Parathyroid adenoma (tissue), 2 donors: ENCODE measurements around the gene ACSM6.
A peak's percentile ranks its signal among the peaks of the same experiment; 100 is the strongest.

Source experiments
- H2AFZ ChIP-seq: fragments of 300-600 bp; sonication (generic); one replicate; pipeline ENCODE4 v1.7.0; 2017; ENCODE audit warnings: antibody characterized with exemption, mild to moderate bottlenecking
- H3K27ac ChIP-seq: fragments of 300-600 bp; sonication (generic); one replicate; pipeline ENCODE4 v1.7.0; 2017
- H3K27me3 ChIP-seq: fragments of 300-600 bp; sonication (generic); one replicate; pipeline ENCODE4 v1.7.0; 2017; ENCODE audit warnings: low read length; ENCODE audit not compliant: control insufficient read depth, insufficient read depth
- H3K36me3 ChIP-seq: fragments of 300-600 bp; sonication (generic); one replicate; pipeline ENCODE4 v1.7.0; 2017; ENCODE audit warnings: low read length; ENCODE audit not compliant: control insufficient read depth, insufficient read depth
- H3K4me1 ChIP-seq: fragments of 300-600 bp; sonication (generic); one replicate; pipeline ENCODE4 v1.7.0; 2017; ENCODE audit warnings: control low read depth
- H3K4me2 ChIP-seq: fragments of 300-600 bp; sonication (generic); one replicate; pipeline ENCODE4 v1.7.0; 2017; ENCODE audit warnings: low read length
- H3K4me3 ChIP-seq: fragments of 300-600 bp; sonication (generic); one replicate; pipeline ENCODE4 v1.7.0; 2017; ENCODE audit warnings: low read depth, low read length
- H3K79me2 ChIP-seq: fragments of 300-600 bp; sonication (generic); one replicate; pipeline ENCODE4 v1.7.0; 2017; ENCODE audit warnings: control low read depth
- H3K9ac ChIP-seq: fragments of 300-600 bp; sonication (generic); one replicate; pipeline ENCODE4 v1.7.0; 2017; ENCODE audit warnings: mild to moderate bottlenecking
- H3K9me3 ChIP-seq: fragments of 300-600 bp; sonication (generic); one replicate; pipeline ENCODE4 v1.7.0; 2017; ENCODE audit warnings: low read length; ENCODE audit not compliant: control insufficient read depth
- TF ChIP-seq, protein P1 (sequence below): fragments of 300-600 bp; sonication (generic); IDR thresholded peaks from one replicate; pipeline ENCODE4 v1.7.0; 2017; ENCODE audit warnings: antibody characterized with exemption, mild to moderate bottlenecking
- donor health status: primary hyperparathyroidism.

The ACSM6 gene

DNA sequence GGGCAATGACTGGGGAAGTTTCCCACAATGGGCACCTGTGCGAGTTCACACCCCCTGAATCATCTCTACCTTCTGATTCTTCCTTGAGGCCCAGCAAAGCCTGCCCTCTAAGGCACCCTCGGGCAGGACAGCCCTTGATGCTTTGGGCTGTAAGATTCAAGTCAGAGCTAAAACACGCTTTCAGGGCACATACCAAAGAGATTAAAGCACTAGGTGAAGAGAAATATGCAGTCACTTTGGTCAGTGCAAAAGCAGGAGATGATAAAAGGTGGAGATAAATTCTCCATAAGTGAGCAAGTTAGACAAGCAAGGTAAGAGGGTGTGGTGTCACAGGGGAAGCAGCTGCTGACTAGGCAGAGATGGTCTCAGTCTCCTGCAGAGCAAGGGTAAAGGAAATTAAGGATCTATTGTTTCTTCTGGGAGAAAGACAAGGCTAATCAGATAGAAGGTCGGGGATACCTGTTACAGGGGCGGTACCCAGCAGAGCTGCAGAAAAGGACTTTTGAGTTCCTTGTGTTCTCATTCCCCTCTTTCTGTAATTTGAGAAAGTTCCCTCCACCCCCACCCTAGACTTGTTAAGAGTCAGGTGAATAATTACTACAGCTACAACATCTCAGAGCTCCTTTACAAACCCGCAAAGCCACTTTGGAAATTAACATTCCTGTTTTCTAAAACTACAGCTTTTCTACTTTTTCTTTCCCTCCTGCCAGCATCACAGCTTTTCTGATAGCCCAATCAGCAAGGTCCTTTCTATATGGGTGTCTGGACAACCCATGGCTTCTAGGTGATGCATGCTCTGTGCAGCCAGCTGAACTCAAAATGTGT, 70.4 kb downstream of the ACSM6 start:
- Histone ChIP-seq H3K4me2 (peak overlapping the region; percentile 62), H2AFZ (peak overlapping the region; percentile 24), H3K9ac (no peak overlapping the region), H3K79me2 (peaks cover 5% of the 10 kb centered on the region), H3K4me3 (peak overlapping the region; percentile 20), H3K27me3 (no peaks in the 10 kb centered on the region), H3K4me1 (peaks cover 42% of the 10 kb centered on the region), H3K27ac (peak overlapping the region; percentile 75), H3K36me3 (no peaks in the 10 kb centered on the region), H3K9me3 (no peaks in the 10 kb centered on the region)
- TF ChIP-seq, protein P1, sequence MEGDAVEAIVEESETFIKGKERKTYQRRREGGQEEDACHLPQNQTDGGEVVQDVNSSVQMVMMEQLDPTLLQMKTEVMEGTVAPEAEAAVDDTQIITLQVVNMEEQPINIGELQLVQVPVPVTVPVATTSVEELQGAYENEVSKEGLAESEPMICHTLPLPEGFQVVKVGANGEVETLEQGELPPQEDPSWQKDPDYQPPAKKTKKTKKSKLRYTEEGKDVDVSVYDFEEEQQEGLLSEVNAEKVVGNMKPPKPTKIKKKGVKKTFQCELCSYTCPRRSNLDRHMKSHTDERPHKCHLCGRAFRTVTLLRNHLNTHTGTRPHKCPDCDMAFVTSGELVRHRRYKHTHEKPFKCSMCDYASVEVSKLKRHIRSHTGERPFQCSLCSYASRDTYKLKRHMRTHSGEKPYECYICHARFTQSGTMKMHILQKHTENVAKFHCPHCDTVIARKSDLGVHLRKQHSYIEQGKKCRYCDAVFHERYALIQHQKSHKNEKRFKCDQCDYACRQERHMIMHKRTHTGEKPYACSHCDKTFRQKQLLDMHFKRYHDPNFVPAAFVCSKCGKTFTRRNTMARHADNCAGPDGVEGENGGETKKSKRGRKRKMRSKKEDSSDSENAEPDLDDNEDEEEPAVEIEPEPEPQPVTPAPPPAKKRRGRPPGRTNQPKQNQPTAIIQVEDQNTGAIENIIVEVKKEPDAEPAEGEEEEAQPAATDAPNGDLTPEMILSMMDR, result no peak

DNA sequence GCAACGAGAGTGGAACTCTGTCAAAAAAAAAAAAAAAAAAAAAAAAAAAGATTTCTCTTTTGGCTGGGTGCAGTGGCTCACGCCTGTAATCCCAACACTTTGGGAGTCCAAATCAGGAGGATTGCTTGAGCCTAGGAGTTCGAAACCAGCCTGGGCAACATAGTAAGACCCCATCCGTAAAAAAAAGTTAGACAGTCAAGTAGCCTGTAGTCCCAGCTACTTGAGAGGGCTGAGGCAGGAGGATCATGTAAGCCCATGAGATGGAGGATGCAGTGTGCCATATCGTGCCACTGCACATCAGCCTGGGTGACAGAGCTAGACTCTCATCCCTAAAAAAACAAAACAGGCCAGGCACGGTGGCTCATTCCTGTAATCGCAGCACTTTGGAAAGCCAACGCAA, 71.5 kb downstream of the ACSM6 start:
- H3K27ac ChIP-seq, result no peak overlapping the region
- no peaks in the 10 kb centered on the region for H3K27me3 ChIP-seq
- no peak overlapping the region for H3K9ac ChIP-seq
- no peaks in the 10 kb centered on the region for H3K9me3 ChIP-seq
- H2AFZ ChIP-seq, result no peak overlapping the region
- H3K4me2 ChIP-seq, result no peak overlapping the region
- H3K36me3 ChIP-seq, result no peaks in the 10 kb centered on the region
- TF ChIP-seq, protein P1, result no peak
- H3K4me1 ChIP-seq, result peaks cover 31% of the 10 kb centered on the region
- H3K79me2 ChIP-seq, result peaks cover 5% of the 10 kb centered on the region
- no peak overlapping the region for H3K4me3 ChIP-seq

DNA sequence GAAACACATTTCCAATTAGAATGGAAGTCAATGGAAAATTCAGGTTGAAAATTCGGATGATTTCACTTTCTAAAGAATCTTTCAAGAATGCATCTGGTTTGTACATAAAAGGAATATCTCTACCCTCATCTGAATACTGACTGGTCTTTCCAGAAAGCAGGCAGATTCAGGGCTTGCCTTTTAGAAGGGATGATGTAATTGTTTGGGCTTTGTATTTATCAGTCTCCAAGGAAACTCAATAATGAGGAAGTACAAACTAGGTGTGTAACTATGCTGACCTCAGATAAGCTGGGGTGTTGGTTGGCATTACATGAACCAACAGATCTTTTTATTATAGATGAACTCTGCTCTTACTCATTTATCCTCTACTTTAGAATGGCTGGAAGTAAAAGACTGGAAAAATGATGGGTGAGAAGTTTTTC, 72.6 kb downstream of the ACSM6 start:
- Histone ChIP-seq H3K36me3 (no peaks in the 10 kb centered on the region), H3K27me3 (no peaks in the 10 kb centered on the region)

DNA sequence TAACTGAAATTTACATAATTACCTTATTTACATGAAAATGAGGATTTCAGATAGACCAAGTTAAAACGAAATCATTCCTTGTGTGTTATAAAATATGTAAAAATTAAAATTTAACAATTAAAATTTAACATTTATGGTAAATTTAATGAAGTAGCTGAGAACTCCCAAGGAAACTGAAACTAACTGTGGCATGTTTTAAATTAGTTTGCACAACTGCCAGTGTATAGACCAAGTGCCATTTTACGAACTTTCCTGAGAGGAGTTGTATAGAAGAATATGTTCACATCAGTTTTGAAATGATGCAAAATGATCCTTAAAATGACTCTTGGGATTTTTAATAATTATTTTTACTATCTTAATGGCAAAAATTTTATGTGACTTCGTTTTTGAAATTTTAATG, 73.2 kb downstream of the ACSM6 start:
- Histone ChIP-seq H3K36me3 (no peaks in the 10 kb centered on the region), H3K9ac (no peak overlapping the region), H3K79me2 (peaks cover 5% of the 10 kb centered on the region), H3K4me3 (peak overlapping the region; percentile 43), H2AFZ (no peak overlapping the region), H3K27me3 (no peaks in the 10 kb centered on the region), H3K27ac (peak overlapping the region; percentile 74), H3K4me1 (peaks cover 20% of the 10 kb centered on the region), H3K9me3 (no peaks in the 10 kb centered on the region), H3K4me2 (no peak overlapping the region)
- TF ChIP-seq, protein P1, result no peak

More for the DNA sequence above, 72.6 kb downstream of the ACSM6 start:
- H3K27ac ChIP-seq, result peak overlapping the region; percentile 74
- H3K9me3 ChIP-seq, result no peaks in the 10 kb centered on the region
- peak overlapping the region; percentile 54 for H3K4me2 ChIP-seq
- TF ChIP-seq, protein P1, result no peak
- no peak overlapping the region for H3K9ac ChIP-seq
- H2AFZ ChIP-seq, result no peak overlapping the region
- peaks cover 5% of the 10 kb centered on the region for H3K79me2 ChIP-seq
- H3K4me3 ChIP-seq, result peak overlapping the region; percentile 43
- H3K4me1 ChIP-seq, result peaks cover 21% of the 10 kb centered on the region
